Right lobe of liver (tissue), 4 donors: ENCODE results near the gene DNAJC13.

Source experiments
- CTCF ChIP-seq, 4 donors: fragments of 200-600 bp in 3 of 4; fragments of 450-650 bp in 1 of 4; IDR thresholded peaks; one replicate each; pipeline versions ENCODE4 v1.5.1 to v1.8.0; 2016 to 2022; ENCODE audit warnings: antibody characterized with exemption in 4 of 4, mild to moderate bottlenecking in 2 of 4
- POLR2A ChIP-seq: fragments of 450-650 bp; IDR thresholded peaks from one replicate; pipeline ENCODE4 v1.6.1; 2017; ENCODE audit warnings: antibody characterized with exemption, mild to moderate bottlenecking
- donor health status: DM: no; HTN: no; CAD: no.
- donor health status: DM: no; HTN: no; CAD: no.
- donor health status: DM: no; HTN: yes; CAD: no.

- TF ChIP-seq CTCF (IDR thresholded peaks at IDR 0.05) (no peak), POLR2A (no peak)
Measured at GRCh38 chr3:132555306-132556035, 138.2 kb downstream of the DNAJC13 start.
